HL-60 (cell line): Measurements from ENCODE around the gene JARID2.

ENCODE experiments used
- DNase-seq, 2 experiments: peaks; one replicate each; pipeline ENCODE4 v3.0.0-alpha.2; 2010 to 2020; ENCODE audit warnings: low read depth in 1 of 2, low spot score in 1 of 2
- H3K27ac ChIP-seq: fragments of 250-450 bp; sonication (Bioruptor Pico); replicated peaks from 2 replicates; pipeline ENCODE4 v1.5.1; 2020; ENCODE audit warnings: mild to moderate bottlenecking, moderate library complexity
- H3K27me3 ChIP-seq: fragments of 250-450 bp; sonication (Bioruptor Pico); 2 replicates; pipeline ENCODE4 v1.5.1; 2021; ENCODE audit warnings: mild to moderate bottlenecking, moderate library complexity; ENCODE audit not compliant: insufficient read depth, poor library complexity, severe bottlenecking
- H3K4me3 ChIP-seq: replicated peaks from 2 replicates; pipeline ENCODE4 v1.5.1; 2011; ENCODE audit warnings: mild to moderate bottlenecking, control low read depth, low read length; ENCODE audit not compliant: insufficient read depth
- CTCF ChIP-seq: IDR thresholded peaks from one replicate; pipeline ENCODE4 v1.5.1; 2011; ENCODE audit warnings: low read length, control low read depth, inconsistent platforms; ENCODE audit not compliant: insufficient read depth
- GABPA ChIP-seq: IDR thresholded peaks from 2 replicates; pipeline ENCODE4 v1.6.1; 2012; ENCODE audit warnings: low read depth
- POLR2AphosphoS5 ChIP-seq: IDR thresholded peaks from 2 replicates; pipeline ENCODE4 v1.6.1; 2012; ENCODE audit warnings: low read depth
- REST ChIP-seq: IDR thresholded peaks from 2 replicates; pipeline ENCODE4 v1.6.1; 2012; ENCODE audit warnings: low read depth; ENCODE audit not compliant: insufficient replicate concordance
- SPI1 ChIP-seq: IDR thresholded peaks from 2 replicates; pipeline ENCODE4 v1.6.1; 2012; ENCODE audit warnings: low read depth, mild to moderate bottlenecking, borderline replicate concordance

JARID2 gene

GRCh38 chr6:15536198-15536955 lies 290.5 kb downstream of the JARID2 start:
- Histone ChIP-seq H3K4me3 (no peak overlapping the region), H3K27ac (peak overlapping the region; percentile 77), H3K27me3 (no peaks in the 10 kb centered on the region)
- peak in 1 of 2 experiments; percentile 63 for DNase-seq
- no peak for TF ChIP-seq CTCF
- TF ChIP-seq GABPA: no peak
- TF ChIP-seq SPI1: no peak
- no peak for TF ChIP-seq REST
- TF ChIP-seq POLR2AphosphoS5: no peak

GRCh38 chr6:15538106-15538505 lies 292.2 kb downstream of the JARID2 start:
- Histone ChIP-seq H3K27ac (no peak overlapping the region), H3K4me3 (no peak overlapping the region), H3K27me3 (no peaks in the 10 kb centered on the region)
- DNase-seq: no peak
- TF ChIP-seq GABPA (no peak), POLR2AphosphoS5 (no peak), CTCF (no peak), SPI1 (no peak), REST (no peak)

- no peak for DNase-seq
- no peak for TF ChIP-seq REST
- no peak for TF ChIP-seq CTCF
- TF ChIP-seq POLR2AphosphoS5: no peak
- no peak for TF ChIP-seq SPI1
- TF ChIP-seq GABPA: no peak
- no peaks in the 10 kb centered on the region for H3K27me3 ChIP-seq
Observed at GRCh38 chr6:15538766-15539495, 293.1 kb downstream of the JARID2 start.

More at GRCh38 chr6:15538766-15539495, 293.1 kb downstream of the JARID2 start:
- no peak overlapping the region for H3K27ac ChIP-seq
- no peak overlapping the region for H3K4me3 ChIP-seq
